GM12878 (cell line): ENCODE results near the gene SLC35D2. TPM values are rescaled to one million over a fixed set of nuclear protein-coding genes. Genes with fewer than 3 reads are reported as not detected.

ENCODE experiments used
- ATAC-seq: fragments of 200-7000 bp; cut with Tn5 transposase; 3 replicates; pipeline ENCODE4 v1.9.1; 2020; ENCODE audit warnings: mild to moderate bottlenecking, moderate library complexity
- BruUV-seq: library from RNA; stranded (reverse); fragments of 400-500 nt; replicated peaks from 2 replicates; lab custom pipeline; 2021; lab: Mats Ljungman, UMichigan
- CTCF ChIA-PET: fragments of 300-600 bp; sonication (Branson Sonifier 250); formaldehyde crosslinking; extraction: SDS; loops from one replicate; lab custom pipeline; 2021; ENCODE audit warnings: inconsistent platforms; lab: Yijun Ruan, JAX
- POLR2A ChIA-PET: fragments of 350-600 bp; formaldehyde crosslinking; extraction: SDS; loops from one replicate; lab custom pipeline; 2021; ENCODE audit warnings: inconsistent platforms; lab: Charles Lee
- RAD21 ChIA-PET: fragments of 300-600 bp; sonication (Branson Sonifier 250); formaldehyde crosslinking; loops from one replicate; lab custom pipeline; 2023; ENCODE audit warnings: antibody characterized with exemption; ENCODE audit not compliant: unreplicated experiment; lab: Charles Lee
- SMC1A ChIA-PET: fragments of 300-600 bp; sonication (Branson Sonifier 250); formaldehyde crosslinking; loops from one replicate; lab custom pipeline; 2023; ENCODE audit not compliant: unreplicated experiment, uncharacterized antibody; lab: Charles Lee
- DNase-seq: peaks from one replicate; pipeline ENCODE4 v3.0.0-alpha.2; 2011; ENCODE audit warnings: low read depth, low spot score
- FAIRE-seq: peaks from 3 replicates; lab custom pipeline; 2011; peaks lifted over from hg19 to GRCh38; lab: Jason Lieb, UNC
- H2AFZ ChIP-seq: 2 replicates; pipeline ENCODE4 v1.6.0; 2011; ENCODE audit warnings: low read depth, low read length, control low read depth; ENCODE audit not compliant: control insufficient read depth
- H3K27ac ChIP-seq: 2 replicates; pipeline ENCODE4 v1.5.1; 2011; ENCODE audit warnings: control low read depth; ENCODE audit not compliant: control insufficient read depth, insufficient read depth
- H3K27me3 ChIP-seq, 2 experiments: replicated peaks in 1 of 2; 2 replicates each; pipeline versions ENCODE4 v1.6.0 to v1.6.1; 2011; ENCODE audit warnings: low read length in 1 of 2; ENCODE audit not compliant: control insufficient read depth in 2 of 2, insufficient read depth in 2 of 2
- H3K36me3 ChIP-seq, 2 experiments: 2 replicates each; pipeline ENCODE4 v1.5.1; 2011; ENCODE audit warnings: low read length in 1 of 2; ENCODE audit not compliant: control insufficient read depth in 2 of 2, insufficient read depth in 2 of 2
- H3K4me1 ChIP-seq: 2 replicates; pipeline ENCODE4 v1.6.1; 2011; ENCODE audit warnings: mild to moderate bottlenecking, low read length, moderate library complexity, mixed read lengths; ENCODE audit not compliant: control insufficient read depth, insufficient read depth
- H3K4me2 ChIP-seq: 2 replicates; pipeline ENCODE4 v1.6.0; 2011; ENCODE audit warnings: control low read depth; ENCODE audit not compliant: control insufficient read depth, insufficient read depth
- H3K4me3 ChIP-seq: fragments of 200-600 bp; sonication (generic); 2 replicates; pipeline ENCODE4 v1.5.1; 2016
- H3K79me2 ChIP-seq: 2 replicates; pipeline ENCODE4 v1.6.0; 2011; ENCODE audit warnings: low read length; ENCODE audit not compliant: control insufficient read depth, insufficient read depth
- H3K9ac ChIP-seq: 2 replicates; pipeline ENCODE4 v1.8.0; 2011; ENCODE audit warnings: low read length, control low read depth, mixed read lengths; ENCODE audit not compliant: control insufficient read depth, insufficient read depth
- H3K9me3 ChIP-seq: replicated peaks from 3 replicates; pipeline ENCODE4 v1.5.1; 2011; ENCODE audit warnings: mild to moderate bottlenecking, low read length; ENCODE audit not compliant: control insufficient read depth, insufficient read depth
- H4K20me1 ChIP-seq: 2 replicates; pipeline ENCODE4 v1.6.0; 2011; ENCODE audit not compliant: control insufficient read depth, insufficient read depth
- EED ChIP-seq: sonication (generic); IDR thresholded peaks from 2 replicates; pipeline ENCODE4 v1.6.1; 2016; ENCODE audit warnings: antibody characterized with exemption, low read depth
- EGR1 ChIP-seq, 2 experiments: IDR thresholded peaks; 1 replicate in 1 of 2; 2 replicates in 1 of 2; pipeline ENCODE4 v1.6.1; 2011 to 2012; ENCODE audit warnings: low read depth in 2 of 2, low read length in 2 of 2, borderline replicate concordance in 1 of 2, mild to moderate bottlenecking in 1 of 2, moderate library complexity in 1 of 2
- IKZF1 ChIP-seq: fragments of 450-650 bp; conservative IDR thresholded peaks from 2 replicates; pipeline ENCODE4 v1.6.1; 2017; ENCODE audit warnings: antibody characterized with exemption, mild to moderate bottlenecking
- MLLT1 ChIP-seq: fragments of 450-650 bp; IDR thresholded peaks from 2 replicates; pipeline ENCODE4 v1.6.1; 2016; ENCODE audit warnings: mild to moderate bottlenecking
- PAX5 ChIP-seq: IDR thresholded peaks from 2 replicates; pipeline ENCODE4 v1.6.1; 2011; ENCODE audit warnings: low read depth, low read length, borderline replicate concordance
- PAX8 ChIP-seq: fragments of 450-650 bp; IDR thresholded peaks from 2 replicates; pipeline ENCODE4 v1.6.1; 2017; ENCODE audit warnings: mild to moderate bottlenecking, moderate library complexity
- POLR2A ChIP-seq: IDR thresholded peaks from 2 replicates; pipeline ENCODE4 v1.6.1; 2011; ENCODE audit warnings: low read depth, mild to moderate bottlenecking, low read length
- SP1 ChIP-seq: IDR thresholded peaks from one replicate; pipeline ENCODE4 v1.6.1; 2011; ENCODE audit warnings: low read depth, low read length
- TCF3 ChIP-seq: IDR thresholded peaks from 2 replicates; pipeline ENCODE4 v1.6.1; 2012; ENCODE audit warnings: low read depth, mild to moderate bottlenecking, low read length, borderline replicate concordance; ENCODE audit not compliant: insufficient read depth
- ZNF687 ChIP-seq: fragments of 450-650 bp; IDR thresholded peaks from 2 replicates; pipeline ENCODE4 v1.6.1; 2017; ENCODE audit warnings: mild to moderate bottlenecking, moderate library complexity
- WGBS: methylation state at CpG from one replicate; pipeline ENCODE4 v1.1.6; 2016; ENCODE audit warnings: low lambda C conversion rate; ENCODE audit not compliant: insufficient replicate concordance, insufficient coverage; ENCODE audit errors: missing lambda C conversion rate; 5-methylcytosine and 5-hydroxymethylcytosine counted together
- in situ Hi-C: fragments of 300-500 bp; cut with MboI; formaldehyde crosslinking; loops from 9 replicates; pipeline ENCODE4 v1.14.3; 2018; ENCODE audit warnings: mixed read lengths
- intact Hi-C: fragments of 100-400 bp; cut with micrococcal nuclease; formaldehyde crosslinking; loops from one replicate; pipeline ENCODE4 v1.14.2; 2022; ENCODE audit not compliant: unreplicated experiment
- polyA plus RNA-seq, 11 experiments: library from polyadenylated mRNA; depleted of rRNA in 4 of 11; unstranded in 6 of 11; stranded (reverse) in 5 of 11; fragments of >200 nt; fragmentation: Nextera tagmentation in 4 of 11; fragmentation: Illumina TruSeq in 1 of 11; extraction: Ambion mirVana in 4 of 11; extraction: Trizol in 1 of 11; gene quantifications; 1 replicate in 1 of 11; 2 replicates in 10 of 11; pipeline versions ENCODE4 v1.2.1 to v1.2.3, GENCODE V29; 2011 to 2016; ENCODE audit warnings: inconsistent platforms in 2 of 11, missing spikeins in 2 of 11, low read depth in 1 of 11
- total RNA-seq, 4 experiments: library from RNA; depleted of rRNA in 3 of 4; stranded (reverse); fragments of >200 nt in 3 of 4; fragmentation: Illumina TruSeq in 1 of 4; extraction: Trizol in 1 of 4; gene quantifications; 2 replicates each; pipeline versions ENCODE4 v1.2.1 to v1.2.3, GENCODE V29; 2013 to 2021
- TF ChIP-seq, protein P1 (sequence below): IDR thresholded peaks from 2 replicates; pipeline ENCODE4 v1.6.1; 2012; ENCODE audit warnings: improper control_type of control experiment, low read depth, low read length; ENCODE audit not compliant: insufficient replicate concordance

The SLC35D2 gene
- total and polyA plus RNA-seq, 10 of the 15 experiments (the other 5 are each of a cell fraction or from before 2014, with no cell fraction given): 0.64 to 6.3 (median 3.5) TPM

GRCh38 chr9:96412174-96412913 is 28.8 kb upstream of the SLC35D2 start:
- H3K9me3 ChIP-seq: no peaks in the 10 kb centered on the region
- peak; percentile 63 for DNase-seq
- SMC1A ChIA-PET: interaction anchor here (0.9 to 2.4 kb wide), 8 partner anchors 13 to 147 kb away, joined by 3 to 15 read pairs (median 5); partner anchors contain the start of genes HABP4 and SLC35D2
- WGBS: 62% methylated on average over 6 of the region's 8 CpGs
- CTCF ChIA-PET: interaction anchor here (0.6 to 2.8 kb wide), 5 partner anchors 30 to 985 kb away, joined by 3 to 9 read pairs (median 4); partner anchors contain the start of gene HABP4
- no peak overlapping the region for H3K9ac ChIP-seq
- peaks cover 65% of the 10 kb centered on the region for H3K79me2 ChIP-seq
- POLR2A ChIA-PET: interaction anchor here (0.6 to 2.2 kb wide), 5 partner anchors 95 to 1577 kb away, joined by 3 to 8 read pairs (median 4); no protein-coding TSS in a partner anchor
- intact Hi-C loops (loop anchor here (10.0 kb wide), 1 partner anchor 152 kb away; no protein-coding TSS in a partner anchor), in situ Hi-C loops (loop anchor here (10.0 to 25.0 kb wide), 2 partner anchors 1092 to 1225 kb away; partner anchors contain the start of genes NCBP1, TMOD1 and TSTD2)
- no peak for ATAC-seq
- H3K4me3 ChIP-seq: no peak overlapping the region
- RAD21 ChIA-PET: interaction anchor here (0.8 to 3.1 kb wide), 5 partner anchors 14 to 85 kb away, joined by 3 to 12 read pairs (median 8); partner anchors contain the start of gene HABP4
- no peaks in the 10 kb centered on the region for H4K20me1 ChIP-seq
- no peaks in the 10 kb centered on the region for H3K27me3 ChIP-seq
- H3K4me1 ChIP-seq: peaks cover 20% of the 10 kb centered on the region
- H3K27ac ChIP-seq: peak overlapping the region; percentile 78; the same call in 1 of the 2 replicates
- H3K4me2 ChIP-seq: peak overlapping the region; percentile 98; the same call in 1 of the 2 replicates
- no peak overlapping the region for H2AFZ ChIP-seq
- no peak for FAIRE-seq
- no peaks in the 10 kb centered on the region; a peak in 2 of 4 replicates for H3K36me3 ChIP-seq
- no TSS peak for BruUV-seq
- TF ChIP-seq EGR1 (IDR thresholded peaks at IDR 0.05; ENCODE audit: borderline replicate concordance in 1 of 2, low read depth in 2 of 2, low read length in 2 of 2) (no peak), IKZF1 (no peak), PAX5 (no peak), PAX8 (0 out of 2 replicates have a peak, but pooled peaks have one; percentile 16), ZNF687 (no peak; the same call in 1 of the 2 replicates), EED (no peak), TCF3 (no peak), SP1 (no peak), POLR2A (no peak), MLLT1 (peak; percentile 94)
- TF ChIP-seq, protein P1, sequence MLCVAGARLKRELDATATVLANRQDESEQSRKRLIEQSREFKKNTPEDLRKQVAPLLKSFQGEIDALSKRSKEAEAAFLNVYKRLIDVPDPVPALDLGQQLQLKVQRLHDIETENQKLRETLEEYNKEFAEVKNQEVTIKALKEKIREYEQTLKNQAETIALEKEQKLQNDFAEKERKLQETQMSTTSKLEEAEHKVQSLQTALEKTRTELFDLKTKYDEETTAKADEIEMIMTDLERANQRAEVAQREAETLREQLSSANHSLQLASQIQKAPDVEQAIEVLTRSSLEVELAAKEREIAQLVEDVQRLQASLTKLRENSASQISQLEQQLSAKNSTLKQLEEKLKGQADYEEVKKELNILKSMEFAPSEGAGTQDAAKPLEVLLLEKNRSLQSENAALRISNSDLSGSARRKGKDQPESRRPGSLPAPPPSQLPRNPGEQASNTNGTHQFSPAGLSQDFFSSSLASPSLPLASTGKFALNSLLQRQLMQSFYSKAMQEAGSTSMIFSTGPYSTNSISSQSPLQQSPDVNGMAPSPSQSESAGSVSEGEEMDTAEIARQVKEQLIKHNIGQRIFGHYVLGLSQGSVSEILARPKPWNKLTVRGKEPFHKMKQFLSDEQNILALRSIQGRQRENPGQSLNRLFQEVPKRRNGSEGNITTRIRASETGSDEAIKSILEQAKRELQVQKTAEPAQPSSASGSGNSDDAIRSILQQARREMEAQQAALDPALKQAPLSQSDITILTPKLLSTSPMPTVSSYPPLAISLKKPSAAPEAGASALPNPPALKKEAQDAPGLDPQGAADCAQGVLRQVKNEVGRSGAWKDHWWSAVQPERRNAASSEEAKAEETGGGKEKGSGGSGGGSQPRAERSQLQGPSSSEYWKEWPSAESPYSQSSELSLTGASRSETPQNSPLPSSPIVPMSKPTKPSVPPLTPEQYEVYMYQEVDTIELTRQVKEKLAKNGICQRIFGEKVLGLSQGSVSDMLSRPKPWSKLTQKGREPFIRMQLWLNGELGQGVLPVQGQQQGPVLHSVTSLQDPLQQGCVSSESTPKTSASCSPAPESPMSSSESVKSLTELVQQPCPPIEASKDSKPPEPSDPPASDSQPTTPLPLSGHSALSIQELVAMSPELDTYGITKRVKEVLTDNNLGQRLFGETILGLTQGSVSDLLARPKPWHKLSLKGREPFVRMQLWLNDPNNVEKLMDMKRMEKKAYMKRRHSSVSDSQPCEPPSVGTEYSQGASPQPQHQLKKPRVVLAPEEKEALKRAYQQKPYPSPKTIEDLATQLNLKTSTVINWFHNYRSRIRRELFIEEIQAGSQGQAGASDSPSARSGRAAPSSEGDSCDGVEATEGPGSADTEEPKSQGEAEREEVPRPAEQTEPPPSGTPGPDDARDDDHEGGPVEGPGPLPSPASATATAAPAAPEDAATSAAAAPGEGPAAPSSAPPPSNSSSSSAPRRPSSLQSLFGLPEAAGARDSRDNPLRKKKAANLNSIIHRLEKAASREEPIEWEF: peak; percentile 68
